ENCODE data around the gene ADORA2A.

Gene ADORA2A

DNA sequence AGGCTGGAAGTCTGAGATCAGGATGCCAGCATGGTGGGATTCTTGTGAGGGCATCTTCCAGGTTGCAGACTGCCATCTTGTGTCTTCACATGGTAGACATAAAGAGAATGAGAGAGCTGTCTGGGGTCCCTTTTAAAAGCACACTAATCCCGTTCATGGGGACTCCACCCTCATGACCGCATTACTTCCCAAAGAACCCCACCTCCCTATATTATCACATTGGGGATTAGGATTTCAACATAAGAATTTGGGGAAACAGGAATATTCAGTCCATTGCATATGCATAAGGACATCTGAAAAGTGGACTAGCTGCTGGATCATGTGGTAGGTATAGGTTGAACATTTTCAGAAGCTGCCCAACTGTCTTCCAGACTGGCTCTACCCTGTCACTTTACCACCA is 33.1 kb upstream of the ADORA2A start:
- no peak overlapping the region for H3K27ac ChIP-seq
- TF ChIP-seq, protein P1, sequence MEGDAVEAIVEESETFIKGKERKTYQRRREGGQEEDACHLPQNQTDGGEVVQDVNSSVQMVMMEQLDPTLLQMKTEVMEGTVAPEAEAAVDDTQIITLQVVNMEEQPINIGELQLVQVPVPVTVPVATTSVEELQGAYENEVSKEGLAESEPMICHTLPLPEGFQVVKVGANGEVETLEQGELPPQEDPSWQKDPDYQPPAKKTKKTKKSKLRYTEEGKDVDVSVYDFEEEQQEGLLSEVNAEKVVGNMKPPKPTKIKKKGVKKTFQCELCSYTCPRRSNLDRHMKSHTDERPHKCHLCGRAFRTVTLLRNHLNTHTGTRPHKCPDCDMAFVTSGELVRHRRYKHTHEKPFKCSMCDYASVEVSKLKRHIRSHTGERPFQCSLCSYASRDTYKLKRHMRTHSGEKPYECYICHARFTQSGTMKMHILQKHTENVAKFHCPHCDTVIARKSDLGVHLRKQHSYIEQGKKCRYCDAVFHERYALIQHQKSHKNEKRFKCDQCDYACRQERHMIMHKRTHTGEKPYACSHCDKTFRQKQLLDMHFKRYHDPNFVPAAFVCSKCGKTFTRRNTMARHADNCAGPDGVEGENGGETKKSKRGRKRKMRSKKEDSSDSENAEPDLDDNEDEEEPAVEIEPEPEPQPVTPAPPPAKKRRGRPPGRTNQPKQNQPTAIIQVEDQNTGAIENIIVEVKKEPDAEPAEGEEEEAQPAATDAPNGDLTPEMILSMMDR (IDR thresholded peaks at IDR 0.05) = no peak

GRCh38 chr22:24398409-24398808 is 29.0 kb upstream of the ADORA2A start:
- TF ChIP-seq ZFX (IDR thresholded peaks at IDR 0.05; ENCODE audit: borderline replicate concordance) = no peak
- TF ChIP-seq, protein P1 (IDR thresholded peaks at IDR 0.05) = no peak
- H3K27ac ChIP-seq = no peak overlapping the region

GRCh38 chr22:24400034-24400725 is 27.2 kb upstream of the ADORA2A start:
- H3K27ac ChIP-seq = no peak overlapping the region; the same call in 1 of the 2 replicates

GRCh38 chr22:24400726-24401596 is 26.4 kb upstream of the ADORA2A start:
- no peak overlapping the region; the same call in 1 of the 2 replicates for H3K27ac ChIP-seq
- no peak for TF ChIP-seq ZFX (IDR thresholded peaks at IDR 0.05; ENCODE audit: borderline replicate concordance)
- TF ChIP-seq, protein P1 (IDR thresholded peaks at IDR 0.05) = no peak

More at GRCh38 chr22:24400034-24400725, 27.2 kb upstream of the ADORA2A start:
- TF ChIP-seq, protein P1 (IDR thresholded peaks at IDR 0.05) = no peak
- no peak for TF ChIP-seq ZFX (IDR thresholded peaks at IDR 0.05; ENCODE audit: borderline replicate concordance)

GRCh38 chr22:24401931-24402367 is 25.4 kb upstream of the ADORA2A start:
- H3K27ac ChIP-seq = peak overlapping the region; percentile 68
- TF ChIP-seq ZFX (IDR thresholded peaks at IDR 0.05; ENCODE audit: borderline replicate concordance) = no peak
- TF ChIP-seq, protein P1 (IDR thresholded peaks at IDR 0.05) = no peak

DNA sequence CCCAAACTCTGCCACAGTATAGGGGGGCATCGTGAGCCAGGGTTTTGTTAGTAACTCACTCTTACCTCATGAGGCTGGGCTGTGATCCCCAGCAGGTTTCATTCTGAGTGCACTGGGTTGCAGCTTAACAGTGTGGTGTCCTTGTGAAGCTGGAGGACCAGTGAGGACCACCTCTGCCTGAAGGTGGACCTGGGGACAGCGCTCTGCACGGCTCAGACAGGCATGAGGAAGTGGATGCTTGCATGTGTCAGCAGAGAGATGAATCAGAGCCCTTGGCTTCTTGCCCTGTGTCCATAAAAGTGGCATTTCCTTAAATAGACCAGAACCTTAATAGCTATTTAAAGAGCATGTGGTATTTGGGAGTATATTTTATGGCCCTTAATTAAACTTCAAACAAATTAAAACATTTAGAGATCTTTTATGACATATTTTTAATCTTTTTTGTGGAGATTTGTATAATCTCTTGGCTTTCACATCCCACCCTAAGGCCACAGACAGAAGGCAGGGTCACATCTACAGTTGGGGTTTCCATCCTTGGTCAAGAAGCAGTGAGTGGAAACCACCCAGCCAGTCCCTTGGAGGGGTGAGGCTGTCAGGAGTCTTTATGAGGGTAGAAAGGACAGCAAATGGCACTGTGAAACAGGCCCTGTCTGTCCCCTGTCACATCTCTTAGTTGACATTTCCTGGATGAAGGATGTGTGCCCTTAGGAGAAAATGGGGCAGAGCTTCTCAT is 24.8 kb upstream of the ADORA2A start:
- H3K27ac ChIP-seq = peak overlapping the region; percentile 68
- no peak for TF ChIP-seq ZFX (IDR thresholded peaks at IDR 0.05; ENCODE audit: borderline replicate concordance)
- TF ChIP-seq, protein P1 (IDR thresholded peaks at IDR 0.05) = no peak

All from 22Rv1 (cell line).